DOHH2 (cell line): ENCODE results near the gene DNAH7.

ENCODE experiments used
- EZH2phosphoT487 ChIP-seq: fragments of 200-600 bp; sonication (generic); IDR thresholded peaks from 2 replicates; pipeline ENCODE4 v1.6.1; 2017; ENCODE audit warnings: borderline replicate concordance, mild to moderate bottlenecking, antibody characterized with exemption, low read length, moderate library complexity, mixed read lengths
- TF ChIP-seq, protein P1 (sequence below): fragments of 200-600 bp; sonication (generic); IDR thresholded peaks from one replicate; pipeline ENCODE4 v1.5.1; 2014; ENCODE audit warnings: antibody characterized with exemption, mild to moderate bottlenecking, low read depth, low read length; ENCODE audit not compliant: poor library complexity, severe bottlenecking

DNA sequence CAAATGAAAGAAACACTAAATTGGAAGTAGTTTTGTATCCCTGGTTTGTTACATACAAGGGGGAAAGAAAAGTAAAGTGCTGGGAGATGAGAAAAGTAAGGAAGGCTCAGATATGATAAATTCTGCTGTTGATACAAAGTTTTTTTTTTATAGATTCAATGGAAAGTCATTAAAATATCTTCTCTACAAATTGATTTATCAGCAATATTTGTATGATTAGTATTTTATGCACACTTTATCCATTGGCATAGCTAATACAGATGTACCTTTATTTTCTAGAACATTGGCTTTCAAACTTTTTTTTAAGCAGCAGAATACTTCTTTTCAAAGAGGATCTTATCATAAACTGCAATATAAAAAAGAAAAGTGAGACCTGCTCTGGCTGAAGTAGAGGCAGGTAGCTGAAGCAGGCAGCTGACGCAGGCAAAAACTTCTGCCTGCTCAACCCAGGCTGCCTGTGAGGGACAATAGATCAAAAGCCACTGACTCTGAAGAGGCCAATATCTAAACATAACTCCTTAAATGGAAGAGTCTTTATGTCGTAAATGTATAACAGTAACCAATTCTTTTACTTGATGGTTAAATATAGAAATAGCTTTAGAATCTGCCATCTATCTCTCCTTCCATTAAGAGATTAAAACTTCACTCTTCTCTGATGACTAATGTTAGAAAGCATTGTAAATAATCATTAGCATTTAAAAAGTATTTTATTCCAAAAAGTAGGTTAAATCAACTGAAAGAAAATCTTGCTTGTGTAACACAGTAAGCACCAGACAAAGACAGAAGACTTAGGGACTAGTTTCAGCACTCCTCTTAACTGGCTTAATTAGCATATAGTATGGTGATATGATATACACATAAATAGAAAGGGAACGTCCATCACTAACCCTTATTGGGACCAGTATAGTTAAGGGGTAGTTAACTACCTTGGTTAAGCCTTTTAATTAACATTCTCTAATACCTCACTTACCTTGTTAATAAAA, 237.4 kb downstream of the DNAH7 start:
- TF ChIP-seq, protein P1, sequence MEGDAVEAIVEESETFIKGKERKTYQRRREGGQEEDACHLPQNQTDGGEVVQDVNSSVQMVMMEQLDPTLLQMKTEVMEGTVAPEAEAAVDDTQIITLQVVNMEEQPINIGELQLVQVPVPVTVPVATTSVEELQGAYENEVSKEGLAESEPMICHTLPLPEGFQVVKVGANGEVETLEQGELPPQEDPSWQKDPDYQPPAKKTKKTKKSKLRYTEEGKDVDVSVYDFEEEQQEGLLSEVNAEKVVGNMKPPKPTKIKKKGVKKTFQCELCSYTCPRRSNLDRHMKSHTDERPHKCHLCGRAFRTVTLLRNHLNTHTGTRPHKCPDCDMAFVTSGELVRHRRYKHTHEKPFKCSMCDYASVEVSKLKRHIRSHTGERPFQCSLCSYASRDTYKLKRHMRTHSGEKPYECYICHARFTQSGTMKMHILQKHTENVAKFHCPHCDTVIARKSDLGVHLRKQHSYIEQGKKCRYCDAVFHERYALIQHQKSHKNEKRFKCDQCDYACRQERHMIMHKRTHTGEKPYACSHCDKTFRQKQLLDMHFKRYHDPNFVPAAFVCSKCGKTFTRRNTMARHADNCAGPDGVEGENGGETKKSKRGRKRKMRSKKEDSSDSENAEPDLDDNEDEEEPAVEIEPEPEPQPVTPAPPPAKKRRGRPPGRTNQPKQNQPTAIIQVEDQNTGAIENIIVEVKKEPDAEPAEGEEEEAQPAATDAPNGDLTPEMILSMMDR: no peak
- TF ChIP-seq EZH2phosphoT487: no peak
